Neural cell (in vitro differentiated cells): ENCODE results near the gene TLR9.

Experiments used
- EP300 ChIP-seq: fragments of 450-650 bp; conservative IDR thresholded peaks from 2 replicates; pipeline ENCODE4 v1.6.1; 2014; ENCODE audit warnings: antibody characterized with exemption, mild to moderate bottlenecking, moderate library complexity; ENCODE audit not compliant: poor library complexity, severe bottlenecking
- EZH2 ChIP-seq: fragments of 200-600, 300-800 bp; shearing (Covaris generic), sonication (generic); IDR thresholded peaks from 2 replicates; pipeline ENCODE4 v1.6.1; 2014; ENCODE audit warnings: antibody characterized with exemption, low read length, borderline replicate concordance, mild to moderate bottlenecking; ENCODE audit not compliant: insufficient read depth, poor library complexity, severe bottlenecking
- MXI1 ChIP-seq: fragments of 450-650 bp; conservative IDR thresholded peaks from 2 replicates; pipeline ENCODE4 v1.6.1; 2014; ENCODE audit warnings: antibody characterized with exemption, mild to moderate bottlenecking; ENCODE audit not compliant: poor library complexity, severe bottlenecking
- RAD21 ChIP-seq: fragments of 450-650 bp; conservative IDR thresholded peaks from 2 replicates; pipeline ENCODE4 v1.6.1; 2014; ENCODE audit warnings: antibody characterized with exemption, mild to moderate bottlenecking, moderate library complexity
- TAF1 ChIP-seq: IDR thresholded peaks from 2 replicates; pipeline ENCODE4 v1.6.1; 2012; ENCODE audit warnings: low read depth
- TF ChIP-seq, protein P1 (sequence below): fragments of 450-650 bp; IDR thresholded peaks from 2 replicates; pipeline ENCODE4 v1.5.1; 2014; ENCODE audit warnings: antibody characterized with exemption, mild to moderate bottlenecking, moderate library complexity; ENCODE audit not compliant: poor library complexity, severe bottlenecking
- TF ChIP-seq, protein P2 (sequence below): IDR thresholded peaks from 2 replicates; pipeline ENCODE4 v1.6.1; 2012; ENCODE audit warnings: borderline replicate concordance

DNA sequence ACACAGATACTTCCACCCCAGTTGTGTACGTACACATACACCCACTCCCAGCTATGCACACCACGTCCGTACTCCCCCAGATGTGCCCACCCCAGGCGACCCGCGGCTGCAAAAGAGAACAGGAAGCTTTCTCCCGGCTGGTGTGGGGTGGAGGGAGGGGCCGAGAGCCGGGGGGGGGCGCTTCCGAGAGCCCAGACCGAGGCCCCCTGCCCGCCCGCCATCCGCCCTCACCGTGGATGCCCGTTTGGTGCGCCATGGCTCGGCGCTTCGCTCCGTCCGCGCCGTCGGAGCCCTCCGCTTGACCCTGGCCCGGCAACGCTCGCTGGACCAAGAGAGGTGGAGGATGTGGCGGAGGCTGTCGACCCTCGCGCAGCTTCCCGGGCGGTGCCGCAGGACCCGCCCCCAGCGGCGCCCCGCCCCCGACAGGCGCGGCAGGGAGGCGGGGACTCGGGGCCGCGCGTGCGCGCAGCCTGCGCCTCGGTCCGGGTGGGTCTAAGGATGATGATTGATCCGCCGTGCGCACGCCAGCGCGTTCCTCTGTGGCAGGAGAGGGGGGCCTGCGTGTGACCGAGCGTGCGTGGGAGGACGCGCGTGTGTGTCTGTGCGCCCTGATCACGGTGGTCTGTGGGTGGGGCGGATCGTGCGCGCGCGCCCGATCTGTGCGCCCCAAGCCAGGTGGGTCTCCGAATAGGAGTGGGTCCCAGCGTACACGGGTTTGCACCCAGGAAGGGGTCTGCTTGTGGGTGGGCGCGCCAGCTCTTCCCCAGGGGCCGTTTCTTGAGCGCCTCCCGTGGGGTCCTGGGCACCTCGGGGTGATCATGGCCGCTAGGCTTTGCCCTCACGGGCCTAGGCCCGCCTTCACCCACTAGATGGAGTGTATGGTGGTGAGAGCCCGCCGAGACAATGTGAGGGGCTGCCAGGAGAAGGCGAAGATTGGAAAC is 13.6 kb upstream of the TLR9 start, which contains the start of gene TWF2:
- TF ChIP-seq, protein P1, sequence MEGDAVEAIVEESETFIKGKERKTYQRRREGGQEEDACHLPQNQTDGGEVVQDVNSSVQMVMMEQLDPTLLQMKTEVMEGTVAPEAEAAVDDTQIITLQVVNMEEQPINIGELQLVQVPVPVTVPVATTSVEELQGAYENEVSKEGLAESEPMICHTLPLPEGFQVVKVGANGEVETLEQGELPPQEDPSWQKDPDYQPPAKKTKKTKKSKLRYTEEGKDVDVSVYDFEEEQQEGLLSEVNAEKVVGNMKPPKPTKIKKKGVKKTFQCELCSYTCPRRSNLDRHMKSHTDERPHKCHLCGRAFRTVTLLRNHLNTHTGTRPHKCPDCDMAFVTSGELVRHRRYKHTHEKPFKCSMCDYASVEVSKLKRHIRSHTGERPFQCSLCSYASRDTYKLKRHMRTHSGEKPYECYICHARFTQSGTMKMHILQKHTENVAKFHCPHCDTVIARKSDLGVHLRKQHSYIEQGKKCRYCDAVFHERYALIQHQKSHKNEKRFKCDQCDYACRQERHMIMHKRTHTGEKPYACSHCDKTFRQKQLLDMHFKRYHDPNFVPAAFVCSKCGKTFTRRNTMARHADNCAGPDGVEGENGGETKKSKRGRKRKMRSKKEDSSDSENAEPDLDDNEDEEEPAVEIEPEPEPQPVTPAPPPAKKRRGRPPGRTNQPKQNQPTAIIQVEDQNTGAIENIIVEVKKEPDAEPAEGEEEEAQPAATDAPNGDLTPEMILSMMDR = peak; percentile 68
- TF ChIP-seq EP300 (peak; percentile 48), TAF1 (no peak), EZH2 (no peak), MXI1 (peak; percentile 75), RAD21 (peak; percentile 45)
- TF ChIP-seq, protein P2, sequence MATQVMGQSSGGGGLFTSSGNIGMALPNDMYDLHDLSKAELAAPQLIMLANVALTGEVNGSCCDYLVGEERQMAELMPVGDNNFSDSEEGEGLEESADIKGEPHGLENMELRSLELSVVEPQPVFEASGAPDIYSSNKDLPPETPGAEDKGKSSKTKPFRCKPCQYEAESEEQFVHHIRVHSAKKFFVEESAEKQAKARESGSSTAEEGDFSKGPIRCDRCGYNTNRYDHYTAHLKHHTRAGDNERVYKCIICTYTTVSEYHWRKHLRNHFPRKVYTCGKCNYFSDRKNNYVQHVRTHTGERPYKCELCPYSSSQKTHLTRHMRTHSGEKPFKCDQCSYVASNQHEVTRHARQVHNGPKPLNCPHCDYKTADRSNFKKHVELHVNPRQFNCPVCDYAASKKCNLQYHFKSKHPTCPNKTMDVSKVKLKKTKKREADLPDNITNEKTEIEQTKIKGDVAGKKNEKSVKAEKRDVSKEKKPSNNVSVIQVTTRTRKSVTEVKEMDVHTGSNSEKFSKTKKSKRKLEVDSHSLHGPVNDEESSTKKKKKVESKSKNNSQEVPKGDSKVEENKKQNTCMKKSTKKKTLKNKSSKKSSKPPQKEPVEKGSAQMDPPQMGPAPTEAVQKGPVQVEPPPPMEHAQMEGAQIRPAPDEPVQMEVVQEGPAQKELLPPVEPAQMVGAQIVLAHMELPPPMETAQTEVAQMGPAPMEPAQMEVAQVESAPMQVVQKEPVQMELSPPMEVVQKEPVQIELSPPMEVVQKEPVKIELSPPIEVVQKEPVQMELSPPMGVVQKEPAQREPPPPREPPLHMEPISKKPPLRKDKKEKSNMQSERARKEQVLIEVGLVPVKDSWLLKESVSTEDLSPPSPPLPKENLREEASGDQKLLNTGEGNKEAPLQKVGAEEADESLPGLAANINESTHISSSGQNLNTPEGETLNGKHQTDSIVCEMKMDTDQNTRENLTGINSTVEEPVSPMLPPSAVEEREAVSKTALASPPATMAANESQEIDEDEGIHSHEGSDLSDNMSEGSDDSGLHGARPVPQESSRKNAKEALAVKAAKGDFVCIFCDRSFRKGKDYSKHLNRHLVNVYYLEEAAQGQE = peak; percentile 23
